Measurements from ENCODE around the gene PLD2.
"Not testable (repeated sequence)": the region's sequence is repeated elsewhere in the genome, so short reads cannot be mapped to it uniquely, and the experiment has no call there.

Gene PLD2

DNA sequence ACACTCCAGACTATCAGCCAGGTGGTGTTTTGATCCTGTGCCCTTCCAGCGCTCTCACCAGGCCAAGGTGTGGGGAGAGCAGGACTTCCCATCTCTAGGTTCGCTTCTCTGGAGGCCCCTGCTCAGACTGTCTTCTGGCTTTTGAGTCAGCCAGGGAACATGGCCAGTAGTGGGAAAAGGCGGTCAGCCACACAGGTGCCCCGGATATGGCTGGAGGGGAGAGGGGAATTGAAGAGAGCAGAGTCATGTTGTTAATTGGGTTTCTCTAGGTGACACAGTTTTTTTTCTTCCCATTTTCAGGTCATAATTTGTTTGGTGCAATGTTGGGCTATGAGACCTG lies 27.7 kb downstream of the PLD2 start:
- no peak for DNase-seq

- no peak for DNase-seq
Observed at GRCh38 chr17:4836221-4836620, 29.3 kb downstream of the PLD2 start.

DNA sequence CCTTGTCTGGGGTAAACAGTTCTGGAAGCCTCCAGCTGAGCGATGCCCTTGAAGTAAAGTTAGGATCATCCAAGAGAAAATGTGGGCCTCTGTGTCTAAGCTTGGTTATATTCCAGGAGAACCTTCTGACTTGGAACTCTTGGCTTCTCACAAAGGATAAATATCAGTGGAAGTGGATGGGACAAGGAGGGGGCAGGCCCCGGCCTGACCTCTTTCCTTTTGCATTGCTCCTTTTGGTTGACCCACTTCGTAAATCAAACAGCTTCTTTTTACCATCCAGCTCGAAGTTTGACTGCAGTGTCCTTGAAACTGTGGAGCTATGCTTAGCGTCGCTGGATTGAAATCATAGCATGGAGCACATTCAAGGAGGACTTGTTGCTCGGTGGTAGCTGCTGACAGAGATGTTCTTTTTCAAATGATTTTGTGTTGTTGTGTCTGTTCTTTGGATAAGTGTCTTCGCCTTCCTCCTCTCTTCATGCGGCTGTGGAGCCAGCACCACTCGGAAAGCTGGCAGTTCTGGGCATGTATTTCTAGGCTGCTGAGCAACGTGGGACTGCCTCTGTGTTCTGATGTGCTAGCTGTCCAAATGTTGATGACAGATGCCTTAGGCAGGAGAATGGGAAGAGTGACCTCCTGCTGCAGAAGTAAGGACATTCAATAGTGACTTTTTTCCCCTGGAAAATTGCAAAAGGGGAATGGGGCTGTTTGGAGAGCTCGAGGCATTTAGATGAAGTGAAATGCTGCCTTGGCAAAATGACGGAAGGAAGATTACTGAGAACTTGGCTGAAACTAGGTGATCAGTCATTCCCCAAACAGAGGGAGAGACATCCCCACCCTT lies 30.7 kb downstream of the PLD2 start:
- no peak for DNase-seq

DNA sequence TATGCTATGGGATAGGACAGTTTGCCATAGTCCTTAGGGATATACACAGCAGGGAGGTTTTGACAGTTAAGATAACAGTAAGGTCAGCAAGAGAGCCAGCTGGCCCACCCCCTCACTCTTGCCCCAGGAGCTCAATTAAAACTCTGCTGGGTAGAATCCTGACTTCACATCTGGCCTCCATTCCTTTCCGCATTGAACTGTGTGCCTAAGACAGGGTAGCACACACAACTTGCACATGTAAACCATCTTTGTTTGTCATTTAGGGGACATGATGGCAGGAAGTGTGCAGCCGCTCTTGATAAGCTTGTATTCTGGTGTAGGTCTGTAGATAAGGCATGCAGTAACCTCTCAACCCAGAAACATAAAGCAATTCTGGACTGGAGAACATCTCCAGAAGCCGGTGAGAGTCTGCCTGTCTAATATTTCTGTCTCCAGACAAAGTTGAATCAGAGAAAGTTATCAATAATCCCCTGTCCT lies 31.4 kb downstream of the PLD2 start:
- no peak for DNase-seq

DNA sequence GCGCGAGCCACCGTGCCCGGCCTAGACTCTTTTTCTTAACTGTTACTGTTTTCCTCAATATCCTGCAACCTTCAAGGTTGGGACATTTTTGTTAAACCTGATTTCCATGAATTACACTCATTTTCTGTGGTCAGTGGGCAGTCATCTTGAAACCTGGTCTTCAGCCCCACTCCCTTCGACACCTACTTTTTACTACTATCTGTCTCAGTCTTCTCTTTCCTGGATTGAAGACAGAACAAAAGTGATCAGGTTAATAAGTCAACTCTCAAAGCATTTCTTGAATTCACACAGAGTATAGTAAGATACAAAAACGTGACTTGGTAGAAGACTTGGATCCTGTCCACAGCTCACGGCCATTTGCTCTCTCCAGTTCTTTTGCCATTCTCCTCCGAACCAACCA lies 32.3 kb downstream of the PLD2 start:
- DNase-seq: no peak

GRCh38 chr17:4839965-4840892 lies 33.3 kb downstream of the PLD2 start:
- DNase-seq: no peak

DNA sequence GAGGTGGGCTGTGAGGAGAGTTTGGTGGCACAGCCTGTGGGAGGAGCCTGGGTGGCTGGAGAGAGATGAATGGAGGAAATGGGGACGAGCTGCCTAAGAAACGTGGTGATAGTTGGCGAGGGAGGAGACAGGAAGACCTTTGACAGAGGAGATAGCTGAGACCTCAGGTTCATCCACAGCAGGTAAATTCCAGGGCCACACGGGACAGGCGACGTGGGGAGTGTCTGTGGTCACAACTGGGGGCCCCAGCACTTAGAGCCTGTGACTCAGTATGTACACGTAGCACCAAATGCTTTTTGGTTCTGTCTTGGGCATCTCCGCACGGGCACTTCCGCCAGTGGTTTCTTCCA lies 33.9 kb downstream of the PLD2 start:
- DNase-seq: no peak

- no peak for DNase-seq
Observed at GRCh38 chr17:4842376-4842775, 35.4 kb downstream of the PLD2 start.

- no peak for DNase-seq
Observed at GRCh38 chr17:4843321-4844000, 36.5 kb downstream of the PLD2 start.

- peak; percentile 83 for DNase-seq
Observed at GRCh38 chr17:4845118-4845517, 38.2 kb downstream of the PLD2 start.

- no peak for DNase-seq
Observed at GRCh38 chr17:4846635-4847390, 39.9 kb downstream of the PLD2 start.

- no peak for DNase-seq
Observed at GRCh38 chr17:4849011-4849536, 42.1 kb downstream of the PLD2 start.

DNA sequence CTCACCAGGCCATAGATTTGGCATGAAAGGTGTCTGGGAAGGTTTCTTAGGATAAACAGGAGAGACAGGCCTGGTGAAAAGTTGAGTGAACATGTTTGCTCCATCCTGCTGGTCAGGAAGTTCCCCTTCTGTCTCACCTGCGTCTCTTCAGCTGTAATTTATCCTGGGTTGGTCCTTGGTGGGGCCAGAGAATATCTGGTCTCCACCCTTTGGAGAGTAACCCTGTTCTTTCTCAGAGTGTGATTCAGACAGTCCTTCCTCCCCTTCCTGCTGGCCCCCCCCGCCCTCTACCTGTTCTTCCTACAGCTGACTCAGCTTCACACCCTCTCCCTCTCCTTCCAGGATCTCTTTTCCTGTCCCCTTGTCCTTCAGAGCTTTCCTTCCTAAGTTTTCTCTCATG lies 43.3 kb downstream of the PLD2 start:
- DNase-seq: no peak

GRCh38 chr17:4851084-4851483 lies 44.1 kb downstream of the PLD2 start:
- no peak for DNase-seq

DNA sequence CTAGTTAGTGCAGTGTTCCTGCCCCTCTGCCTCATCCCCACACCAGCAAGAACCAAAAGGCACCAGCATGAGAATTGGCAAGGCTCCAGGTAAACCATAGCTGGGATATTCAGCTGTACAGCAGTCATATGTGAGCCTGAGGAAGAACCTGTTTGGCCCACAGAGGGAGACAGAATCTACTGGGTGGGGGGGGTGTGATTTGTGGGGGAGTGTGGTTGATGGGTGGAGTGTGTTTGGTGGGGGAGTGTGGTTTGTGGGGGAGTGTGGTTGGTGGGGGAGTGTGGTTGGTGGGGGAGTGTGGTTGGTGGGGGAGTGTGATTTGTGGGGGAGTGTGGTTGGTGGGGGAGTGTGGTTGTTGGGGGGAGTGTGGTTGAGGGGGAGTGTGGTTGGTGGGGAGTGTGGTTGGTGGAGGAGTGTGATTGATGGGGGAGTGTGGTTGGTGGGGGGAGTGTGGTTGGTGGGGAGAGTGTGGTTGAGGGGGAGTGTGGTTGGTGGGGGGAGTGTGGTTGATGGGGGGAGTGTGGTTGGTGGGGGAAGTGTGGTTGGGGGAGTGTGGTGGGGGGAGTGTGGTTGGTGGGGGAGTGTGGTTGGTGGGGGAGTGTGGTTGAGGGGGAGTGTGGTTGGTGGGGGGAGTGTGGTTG lies 45.7 kb downstream of the PLD2 start:
- no peak for DNase-seq

- DNase-seq: no peak
Observed at GRCh38 chr17:4853208-4853671, 46.3 kb downstream of the PLD2 start.

GRCh38 chr17:4854111-4854681 lies 47.2 kb downstream of the PLD2 start:
- no peak for DNase-seq

DNA sequence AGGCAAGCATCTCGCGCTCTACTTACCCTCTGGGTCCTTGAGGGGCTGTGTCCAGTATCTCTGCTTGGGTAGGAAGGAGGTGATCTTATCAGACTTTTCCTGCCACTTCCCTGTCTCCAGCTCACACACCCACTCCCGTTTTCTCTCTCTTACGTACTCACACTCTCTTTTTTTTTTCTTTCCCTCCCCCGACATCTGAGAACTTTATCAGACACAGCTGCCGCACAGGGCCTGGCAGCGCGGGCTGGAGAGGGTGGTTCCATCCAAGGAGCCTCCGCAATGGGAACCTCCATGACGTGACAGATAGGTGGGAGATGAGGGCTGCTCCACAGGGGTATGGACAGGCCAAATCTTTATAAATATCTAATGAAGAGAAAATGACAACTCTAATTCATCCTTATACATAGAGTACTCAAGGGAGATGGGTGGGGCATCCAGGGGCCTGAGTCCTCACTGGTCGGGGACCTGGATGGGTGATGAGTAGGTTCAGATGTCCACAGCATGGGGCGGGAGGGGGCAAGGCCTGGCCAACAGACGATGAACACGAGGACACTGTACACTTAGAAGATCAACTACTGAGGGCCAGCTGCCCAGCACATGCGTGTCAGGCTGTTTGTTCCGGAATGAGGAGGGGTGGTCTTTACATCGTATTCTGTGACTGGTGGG lies 49.5 kb downstream of the PLD2 start:
- no peak for DNase-seq

DNA sequence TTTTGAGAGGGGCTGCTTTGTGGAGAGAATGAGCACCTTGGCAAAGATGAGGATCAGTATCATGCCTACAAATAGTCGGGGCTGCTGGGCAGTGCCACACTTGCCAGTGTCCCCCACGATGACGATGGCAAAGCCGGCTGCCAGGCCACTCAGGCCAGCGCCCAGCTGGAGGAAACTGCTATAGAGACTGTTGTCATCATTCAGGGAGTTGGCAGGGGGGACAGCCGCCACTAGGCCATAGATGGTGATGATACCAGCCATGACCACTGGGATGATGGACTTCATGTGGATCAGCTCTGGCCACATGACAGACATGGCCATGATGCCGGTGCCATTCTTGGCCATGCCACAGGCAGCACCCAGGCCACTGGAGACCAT lies 50.0 kb downstream of the PLD2 start:
- DNase-seq: no peak

DNA sequence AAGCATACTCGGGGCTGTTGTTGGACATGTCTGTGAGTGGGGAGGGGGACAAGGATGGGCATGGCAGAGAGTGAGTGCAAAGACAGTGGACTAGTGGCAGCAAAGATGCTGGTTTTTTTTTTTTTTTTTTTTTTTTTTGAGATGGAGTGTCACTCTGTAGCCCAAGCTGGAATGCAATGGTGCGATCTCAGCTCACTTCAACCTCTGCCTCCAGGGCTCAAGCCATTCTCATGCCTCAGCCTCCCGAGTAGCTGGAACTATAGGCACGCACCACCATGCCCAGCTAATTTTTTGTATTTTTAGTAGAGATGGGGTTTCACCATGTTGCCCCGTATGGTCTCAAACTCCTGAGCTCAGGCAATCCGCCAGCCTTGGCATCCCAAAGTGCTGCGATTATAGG lies 50.4 kb downstream of the PLD2 start:
- DNase-seq: not testable (repeated sequence)
